Measurements from ENCODE around the gene GCSAM. TPM values are rescaled to one million over a fixed set of nuclear protein-coding genes. Genes with fewer than 3 reads are reported as not detected.

The GCSAM gene
- total RNA-seq, 2 donors from 2014 or later = 0.12 TPM; not detected in 1

GRCh38 chr3:112111785-112112402 lies 21.2 kb downstream of the GCSAM start:
- peak; percentile 34 to 75 for TF ChIP-seq CTCF (IDR thresholded peaks at IDR 0.05)
- no peaks in the 10 kb centered on the region for H3K36me3 ChIP-seq
- DNase-seq (ENCODE audit: low spot score) = no peak
- H3K27me3 ChIP-seq = no peaks in the 10 kb centered on the region
- H3K4me1 ChIP-seq = peaks cover 0 to 10% of the 10 kb centered on the region in 2 donors
- no peak overlapping the region for H3K27ac ChIP-seq
- H3K9me3 ChIP-seq = no peaks in the 10 kb centered on the region
- H3K4me3 ChIP-seq = no peak overlapping the region

- H3K27ac ChIP-seq = no peak overlapping the region
- no peak overlapping the region for H3K4me3 ChIP-seq
- no peaks in the 10 kb centered on the region for H3K27me3 ChIP-seq
- H3K36me3 ChIP-seq = no peaks in the 10 kb centered on the region
- no peak for DNase-seq (ENCODE audit: low spot score)
- no peaks in the 10 kb centered on the region for H3K9me3 ChIP-seq
- TF ChIP-seq CTCF (IDR thresholded peaks at IDR 0.05) = no peak
- H3K4me1 ChIP-seq = no peaks in the 10 kb centered on the region
Measured at GRCh38 chr3:112109322-112109721, 23.7 kb downstream of the GCSAM start.

GRCh38 chr3:112104774-112105173 lies 28.3 kb downstream of the GCSAM start:
- H3K4me3 ChIP-seq = no peak overlapping the region
- H3K4me1 ChIP-seq = no peaks in the 10 kb centered on the region
- TF ChIP-seq CTCF (IDR thresholded peaks at IDR 0.05) = no peak
- H3K36me3 ChIP-seq = no peaks in the 10 kb centered on the region
- no peak for DNase-seq (ENCODE audit: low spot score)
- H3K9me3 ChIP-seq = no peaks in the 10 kb centered on the region
- no peak overlapping the region for H3K27ac ChIP-seq
- H3K27me3 ChIP-seq = no peaks in the 10 kb centered on the region

GRCh38 chr3:112101916-112102315 lies 31.1 kb downstream of the GCSAM start:
- no peaks in the 10 kb centered on the region for H3K27me3 ChIP-seq
- no peak for TF ChIP-seq CTCF (IDR thresholded peaks at IDR 0.05)
- no peaks in the 10 kb centered on the region for H3K4me1 ChIP-seq
- DNase-seq (ENCODE audit: low spot score) = no peak
- no peak overlapping the region for H3K4me3 ChIP-seq
- no peaks in the 10 kb centered on the region for H3K36me3 ChIP-seq
- H3K27ac ChIP-seq = no peak overlapping the region
- H3K9me3 ChIP-seq = no peaks in the 10 kb centered on the region

- Histone ChIP-seq H3K9me3 (no peaks in the 10 kb centered on the region), H3K27ac (no peak overlapping the region), H3K27me3 (no peaks in the 10 kb centered on the region), H3K4me1 (peaks cover 0 to 9% of the 10 kb centered on the region in 2 donors), H3K36me3 (no peaks in the 10 kb centered on the region), H3K4me3 (no peak overlapping the region)
- TF ChIP-seq CTCF (IDR thresholded peaks at IDR 0.05) = no peak
- DNase-seq (ENCODE audit: low spot score) = no peak
Measured at GRCh38 chr3:112097378-112097777, 35.7 kb downstream of the GCSAM start.

GRCh38 chr3:112096176-112096575 lies 36.9 kb downstream of the GCSAM start:
- Histone ChIP-seq H3K36me3 (no peaks in the 10 kb centered on the region), H3K27me3 (no peaks in the 10 kb centered on the region), H3K9me3 (no peaks in the 10 kb centered on the region), H3K4me3 (no peak overlapping the region), H3K27ac (no peak overlapping the region), H3K4me1 (peaks cover 0 to 15% of the 10 kb centered on the region in 2 donors)
- no peak for TF ChIP-seq CTCF (IDR thresholded peaks at IDR 0.05)
- DNase-seq (ENCODE audit: low spot score) = no peak
